ENCODE measurements around the gene TFF2. TPM values are rescaled to one million over a fixed set of nuclear protein-coding genes. Genes with fewer than 3 reads are reported as not detected.

Gene TFF2
- total RNA-seq, 2 experiments from 2014 or later: not detected

DNA sequence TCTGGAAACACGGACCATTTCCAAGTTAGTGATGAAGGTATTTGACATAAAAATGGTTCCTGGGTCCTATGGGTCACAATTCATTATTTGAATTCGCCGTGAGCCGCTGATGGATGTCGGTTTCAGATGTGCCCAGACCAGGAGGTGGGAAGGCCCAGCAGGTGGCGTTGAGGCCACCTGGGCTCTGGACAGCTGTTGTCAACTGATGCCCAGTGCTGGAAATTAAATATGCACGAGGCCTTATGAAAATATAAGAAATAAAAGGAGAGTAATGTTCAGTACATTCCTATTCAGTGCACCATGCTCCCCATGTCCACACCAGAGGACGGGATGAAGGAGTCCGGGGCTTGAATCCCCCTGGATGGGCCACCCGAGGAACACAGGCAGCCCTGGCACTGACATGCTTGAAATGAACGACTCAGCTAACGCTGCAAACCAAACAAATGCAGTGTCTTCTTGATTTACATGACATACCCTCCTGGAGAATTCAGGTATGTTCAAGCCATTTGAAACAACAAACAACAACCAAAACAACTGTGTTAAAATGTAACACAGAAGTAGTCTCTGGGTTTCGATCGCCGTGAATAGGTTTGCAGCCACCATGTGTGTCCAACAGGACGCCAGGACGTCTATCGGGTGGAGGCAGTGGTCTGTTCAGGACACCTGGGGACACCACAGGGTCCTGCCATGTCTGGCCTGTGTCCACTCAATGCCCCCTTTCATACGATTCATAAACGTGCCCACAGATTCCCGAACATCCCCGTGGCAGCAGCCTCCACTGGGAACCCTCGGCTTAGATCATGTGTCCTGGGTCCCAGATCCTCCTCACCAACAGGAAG lies 41.7 kb downstream of the TFF2 start:
- ChIA-PET POLR2A (interaction anchor here (1.7 kb wide), 1 partner anchor 146 kb away, joined by 6 read pairs; no protein-coding TSS in a partner anchor), CTCF (interaction anchor here (0.5 to 4.5 kb wide), 38 partner anchors 9 to 346 kb away, joined by 3 to 47 read pairs (median 5); no protein-coding TSS in a partner anchor)
- intact Hi-C loops (cut with micrococcal nuclease): no loop called here
- Mint-ChIP-seq H3K27ac (no peak overlapping the region), H3K4me3 (no peak overlapping the region), H3K4me1 (ENCODE audit: low read depth) (peaks cover 2% of the 10 kb centered on the region), H3K27me3 (no peaks in the 10 kb centered on the region), H3K36me3 (ENCODE audit: low read depth) (no peaks in the 10 kb centered on the region), H3K9me3 (no peaks in the 10 kb centered on the region)
- ATAC-seq (no peak), DNase-seq (no peak)
- no peak for TF ChIP-seq CTCF (IDR thresholded peaks at IDR 0.05)

DNA sequence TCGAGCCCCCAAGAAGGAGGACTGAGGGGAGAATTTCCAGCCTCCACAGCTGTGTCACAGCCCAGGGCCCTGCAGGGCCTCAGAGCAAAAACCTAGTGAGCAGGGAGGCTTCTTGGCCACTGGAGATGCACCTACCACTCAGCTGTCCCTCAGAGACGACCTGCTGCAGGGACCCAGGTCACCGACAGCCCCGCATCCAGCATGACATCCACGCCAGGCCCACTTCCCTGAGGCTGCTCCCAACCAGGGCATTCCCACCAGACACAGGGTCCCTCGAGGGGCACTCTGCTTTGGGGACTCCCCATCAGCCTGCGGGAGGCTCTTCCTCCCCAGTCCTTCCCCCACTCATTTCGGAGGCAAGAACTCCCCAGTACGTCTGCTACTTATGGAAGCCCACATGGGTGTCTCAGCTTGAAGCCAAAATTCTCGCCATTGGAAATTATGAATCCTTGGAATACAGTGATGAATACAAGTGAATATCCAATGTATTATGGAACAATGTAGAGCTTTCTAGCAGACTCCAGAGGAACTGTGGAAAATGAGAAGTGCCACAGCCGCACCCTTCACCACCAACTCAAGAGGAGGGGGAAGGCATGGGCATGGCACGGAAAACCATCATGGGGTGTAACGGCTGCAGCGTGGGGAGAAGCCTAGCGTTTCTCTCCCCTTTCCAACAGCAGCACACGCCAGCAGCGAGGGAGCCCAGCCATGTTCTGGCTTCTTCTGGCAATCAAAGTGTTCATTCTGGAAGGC lies 42.5 kb downstream of the TFF2 start:
- ATAC-seq (no peak), DNase-seq (no peak)
- CTCF ChIA-PET: interaction anchor here (1.1 to 4.5 kb wide), 11 partner anchors 8 to 220 kb away, joined by 3 to 47 read pairs (median 11); no protein-coding TSS in a partner anchor
- H3K4me3 Mint-ChIP-seq: no peak overlapping the region
- no peak for TF ChIP-seq CTCF (IDR thresholded peaks at IDR 0.05)
- no peaks in the 10 kb centered on the region for H3K9me3 Mint-ChIP-seq
- intact Hi-C loops (cut with micrococcal nuclease): no loop called here
- H3K4me1 Mint-ChIP-seq (ENCODE audit: low read depth): peaks cover 2% of the 10 kb centered on the region
- H3K36me3 Mint-ChIP-seq (ENCODE audit: low read depth): no peaks in the 10 kb centered on the region
- H3K27ac Mint-ChIP-seq: no peak overlapping the region
- H3K27me3 Mint-ChIP-seq: no peaks in the 10 kb centered on the region
- POLR2A ChIA-PET: no interaction called here

- Mint-ChIP-seq H3K4me3 (no peak overlapping the region), H3K27ac (no peak overlapping the region), H3K4me1 (ENCODE audit: low read depth) (peaks cover 2% of the 10 kb centered on the region), H3K9me3 (no peaks in the 10 kb centered on the region), H3K27me3 (no peaks in the 10 kb centered on the region), H3K36me3 (ENCODE audit: low read depth) (no peaks in the 10 kb centered on the region)
- intact Hi-C loops (cut with micrococcal nuclease): no loop called here
- ChIA-PET POLR2A (no interaction called here), CTCF (interaction anchor here (0.9 kb wide), 1 partner anchor 48 kb away, joined by 3 read pairs; no protein-coding TSS in a partner anchor)
- ATAC-seq (no peak), DNase-seq (no peak)
- TF ChIP-seq CTCF (IDR thresholded peaks at IDR 0.05): no peak
These were observed 43.7 kb downstream of the TFF2 start for GRCh38 chr21:42307106-42307505.

DNA sequence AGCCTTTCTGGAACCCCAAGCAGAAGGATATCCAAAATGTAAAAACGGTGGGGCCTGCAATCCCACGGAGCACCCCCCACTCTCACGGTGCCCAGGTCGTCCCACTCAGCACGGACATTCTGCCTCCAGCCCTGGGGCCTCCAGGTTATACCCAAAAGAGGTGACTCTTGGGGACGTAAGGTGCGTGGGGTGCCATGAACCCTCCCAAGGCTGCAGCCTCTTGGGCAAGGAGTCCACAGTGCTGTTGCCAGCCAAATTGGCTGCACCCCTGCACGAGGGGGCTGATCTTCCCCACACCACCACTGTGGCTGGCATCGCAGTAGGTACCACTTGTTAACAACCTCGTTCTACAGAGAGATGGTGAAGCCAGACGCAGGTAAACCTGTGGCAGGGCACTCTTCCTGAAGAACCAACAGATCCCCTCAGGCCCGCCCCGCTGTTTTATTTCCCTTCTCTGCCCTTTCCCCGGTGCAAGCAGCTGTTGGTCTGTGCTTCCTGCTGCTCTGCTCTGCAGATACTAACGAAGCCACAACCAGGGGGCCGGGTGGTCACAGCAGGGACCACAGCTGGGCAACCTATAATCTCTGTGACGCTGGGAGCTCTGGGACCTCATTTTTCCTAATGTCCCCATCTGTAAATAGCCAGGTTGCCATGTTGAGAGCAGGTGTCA lies 44.3 kb downstream of the TFF2 start:
- no peak for TF ChIP-seq CTCF (IDR thresholded peaks at IDR 0.05)

More for the DNA sequence above, 44.3 kb downstream of the TFF2 start:
- Mint-ChIP-seq H3K9me3 (no peaks in the 10 kb centered on the region), H3K27ac (no peak overlapping the region), H3K4me3 (no peak overlapping the region), H3K27me3 (no peaks in the 10 kb centered on the region), H3K36me3 (ENCODE audit: low read depth) (no peaks in the 10 kb centered on the region), H3K4me1 (ENCODE audit: low read depth) (peaks cover 2% of the 10 kb centered on the region)
- intact Hi-C loops (cut with micrococcal nuclease): no loop called here
- POLR2A ChIA-PET: no interaction called here
- DNase-seq (no peak), ATAC-seq (no peak)
- CTCF ChIA-PET: interaction anchor here (0.9 kb wide), 1 partner anchor 48 kb away, joined by 3 read pairs; no protein-coding TSS in a partner anchor

All from activated CD8-positive, alpha-beta T cell treated with anti-CD3 and anti-CD28 coated beads for 36 hours (primary cell).